Trophoblast cell (in vitro differentiated cells and primary cell): ENCODE results near the gene MTIF3.

Experiments used
- DNase-seq, 2 donors: peaks; one replicate each; pipeline ENCODE4 v3.0.0-alpha.2; 2016
- H2AFZ ChIP-seq: 2 replicates; pipeline ENCODE4 v1.6.1; 2013; ENCODE audit warnings: low read length, moderate library complexity, mild to moderate bottlenecking; ENCODE audit not compliant: insufficient read depth, poor library complexity
- H2AK5ac ChIP-seq: 2 replicates; pipeline ENCODE4 v1.6.1; 2013; ENCODE audit warnings: mild to moderate bottlenecking, low read length
- H2BK120ac ChIP-seq: 2 replicates; pipeline ENCODE4 v1.6.1; 2013; ENCODE audit warnings: low read length, mild to moderate bottlenecking, moderate library complexity; ENCODE audit not compliant: insufficient read depth, poor library complexity
- H2BK12ac ChIP-seq: 2 replicates; pipeline ENCODE4 v1.6.1; 2013; ENCODE audit warnings: mild to moderate bottlenecking, low read length, moderate library complexity
- H2BK5ac ChIP-seq: 2 replicates; pipeline ENCODE4 v1.6.1; 2013; ENCODE audit warnings: low read length, low read depth, moderate library complexity, mild to moderate bottlenecking; ENCODE audit not compliant: poor library complexity
- H3K14ac ChIP-seq: 2 replicates; pipeline ENCODE4 v1.6.1; 2013; ENCODE audit warnings: mild to moderate bottlenecking, low read length
- H3K18ac ChIP-seq: 2 replicates; pipeline ENCODE4 v1.6.1; 2013; ENCODE audit warnings: mild to moderate bottlenecking, low read length
- H3K23ac ChIP-seq: 2 replicates; pipeline ENCODE4 v1.6.1; 2013; ENCODE audit warnings: low read length
- H3K27ac ChIP-seq: 2 replicates; pipeline ENCODE4 v1.5.1; 2013; ENCODE audit warnings: low read depth, mild to moderate bottlenecking, inconsistent platforms, low read length, moderate library complexity
- H3K27me3 ChIP-seq: 2 replicates; pipeline ENCODE4 v1.6.1; 2013; ENCODE audit warnings: inconsistent platforms, mild to moderate bottlenecking, low read length, moderate library complexity; ENCODE audit not compliant: insufficient read depth
- H3K36me3 ChIP-seq, 2 experiments: 1 replicate in 1 of 2; 2 replicates in 1 of 2; pipeline ENCODE4 v1.6.1; 2013; ENCODE audit warnings: low read length in 2 of 2, mild to moderate bottlenecking in 2 of 2, moderate library complexity in 1 of 2; ENCODE audit not compliant: insufficient read depth in 2 of 2, control insufficient read depth in 1 of 2
- H3K4ac ChIP-seq: 2 replicates; pipeline ENCODE4 v1.6.1; 2013; ENCODE audit warnings: low read depth, mild to moderate bottlenecking, low read length, moderate library complexity
- H3K4me1 ChIP-seq, 2 experiments: 1 replicate in 1 of 2; 2 replicates in 1 of 2; pipeline ENCODE4 v1.6.1; 2013; ENCODE audit warnings: low read length in 2 of 2, mild to moderate bottlenecking in 2 of 2, moderate library complexity in 1 of 2; ENCODE audit not compliant: insufficient read depth in 2 of 2, control insufficient read depth in 1 of 2
- H3K4me2 ChIP-seq: 2 replicates; pipeline ENCODE4 v1.6.1; 2013; ENCODE audit warnings: inconsistent platforms, mild to moderate bottlenecking, low read length, moderate library complexity
- H3K4me3 ChIP-seq: 2 replicates; pipeline ENCODE4 v1.5.1; 2013; ENCODE audit warnings: mild to moderate bottlenecking, low read depth, low read length, inconsistent platforms
- H3K79me1 ChIP-seq: one replicate; pipeline ENCODE4 v1.6.1; 2013; ENCODE audit warnings: low read length
- H3K79me2 ChIP-seq: 2 replicates; pipeline ENCODE4 v1.6.1; 2013; ENCODE audit warnings: low read length, mild to moderate bottlenecking; ENCODE audit not compliant: control insufficient read depth, insufficient read depth, poor library complexity
- H3K9ac ChIP-seq: 2 replicates; pipeline ENCODE4 v1.6.1; 2013; ENCODE audit warnings: mild to moderate bottlenecking, low read length
- H3K9me3 ChIP-seq: 2 replicates; pipeline ENCODE4 v1.6.1; 2013; ENCODE audit warnings: low read depth, mild to moderate bottlenecking, control low read depth, inconsistent platforms, low read length; ENCODE audit not compliant: insufficient read depth
- H4K12ac ChIP-seq: 2 replicates; pipeline ENCODE4 v1.6.1; 2013; ENCODE audit warnings: low read depth, mild to moderate bottlenecking, low read length, moderate library complexity
- H4K8ac ChIP-seq: 2 replicates; pipeline ENCODE4 v1.6.1; 2013; ENCODE audit warnings: low read depth, mild to moderate bottlenecking, low read length, moderate library complexity
- H4K91ac ChIP-seq: one replicate; pipeline ENCODE4 v1.6.1; 2013; ENCODE audit warnings: low read depth, mild to moderate bottlenecking, low read length, moderate library complexity
- WGBS: extraction: QIAGEN DNeasy Blood & Tissue Kit; methylation state at CpG from one replicate; pipeline ENCODE4 v1.1.7; 2013; ENCODE audit warnings: missing lambda C conversion rate; ENCODE audit not compliant: insufficient read length, insufficient coverage; ENCODE audit errors: extremely low coverage; 5-methylcytosine and 5-hydroxymethylcytosine counted together

The MTIF3 gene

DNA sequence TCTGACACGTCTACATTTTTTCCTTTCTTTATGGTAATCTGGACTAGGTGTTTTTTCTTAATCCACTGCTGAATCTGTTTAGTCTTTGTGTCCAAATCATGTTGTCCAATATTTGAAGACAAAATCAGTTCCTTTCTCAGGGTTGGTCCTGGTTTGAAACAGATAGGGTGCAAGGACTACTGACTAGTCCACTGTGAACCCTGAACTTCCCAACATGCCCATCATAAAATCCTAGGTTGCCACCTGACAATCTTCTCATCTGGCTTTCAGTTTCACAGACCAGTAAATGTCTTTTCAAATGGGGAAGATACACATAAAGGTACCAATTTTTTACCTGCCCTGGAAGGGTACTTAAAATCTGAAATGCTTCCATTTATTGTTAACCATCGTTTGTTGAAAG is 13.2 kb downstream of the MTIF3 start:
- no peak overlapping the region for H3K4me3 ChIP-seq
- H2BK120ac ChIP-seq, result no peak overlapping the region
- H3K79me1 ChIP-seq, result no peaks in the 10 kb centered on the region
- no peaks in the 10 kb centered on the region for H3K27me3 ChIP-seq
- H3K27ac ChIP-seq, result no peak overlapping the region
- H2AK5ac ChIP-seq, result no peak overlapping the region
- H3K14ac ChIP-seq, result no peak overlapping the region
- no peak overlapping the region for H3K4ac ChIP-seq
- H3K23ac ChIP-seq, result no peak overlapping the region
- H3K79me2 ChIP-seq, result no peaks in the 10 kb centered on the region
- no CpG with 5 or more reads among the region's 2 CpGs for WGBS
- H2BK5ac ChIP-seq, result no peak overlapping the region
- H3K36me3 ChIP-seq, result peaks cover 13 to 29% of the 10 kb centered on the region in 2 experiments
- H2BK12ac ChIP-seq, result no peak overlapping the region
- no peak for DNase-seq
- H2AFZ ChIP-seq, result no peak overlapping the region
- no peak overlapping the region for H3K4me2 ChIP-seq
- H3K18ac ChIP-seq, result no peak overlapping the region
- H3K9me3 ChIP-seq, result no peaks in the 10 kb centered on the region
- H3K4me1 ChIP-seq, result no peaks in the 10 kb centered on the region
- H3K9ac ChIP-seq, result no peak overlapping the region
- no peak overlapping the region for H4K91ac ChIP-seq
- H4K12ac ChIP-seq, result no peak overlapping the region
- H4K8ac ChIP-seq, result no peak overlapping the region

GRCh38 chr13:27432611-27433210 is 17.7 kb downstream of the MTIF3 start:
- Histone ChIP-seq H4K91ac (no peak overlapping the region), H3K23ac (no peak overlapping the region), H3K36me3 (peaks cover 19 to 42% of the 10 kb centered on the region in 2 experiments), H3K4ac (no peak overlapping the region), H3K9ac (no peak overlapping the region), H2AFZ (no peak overlapping the region), H3K79me2 (no peaks in the 10 kb centered on the region), H2AK5ac (no peak overlapping the region), H3K79me1 (no peaks in the 10 kb centered on the region), H3K14ac (no peak overlapping the region), H4K12ac (no peak overlapping the region), H3K18ac (no peak overlapping the region), H3K27me3 (no peaks in the 10 kb centered on the region), H4K8ac (no peak overlapping the region), H3K27ac (no peak overlapping the region), H3K4me3 (no peak overlapping the region), H2BK12ac (no peak overlapping the region), H2BK120ac (no peak overlapping the region), H3K9me3 (peaks cover 1% of the 10 kb centered on the region), H2BK5ac (no peak overlapping the region), H3K4me2 (no peak overlapping the region), H3K4me1 (no peaks in the 10 kb centered on the region)
- DNase-seq, result no peak
- WGBS, result no CpG with 5 or more reads among the region's 12 CpGs

DNA sequence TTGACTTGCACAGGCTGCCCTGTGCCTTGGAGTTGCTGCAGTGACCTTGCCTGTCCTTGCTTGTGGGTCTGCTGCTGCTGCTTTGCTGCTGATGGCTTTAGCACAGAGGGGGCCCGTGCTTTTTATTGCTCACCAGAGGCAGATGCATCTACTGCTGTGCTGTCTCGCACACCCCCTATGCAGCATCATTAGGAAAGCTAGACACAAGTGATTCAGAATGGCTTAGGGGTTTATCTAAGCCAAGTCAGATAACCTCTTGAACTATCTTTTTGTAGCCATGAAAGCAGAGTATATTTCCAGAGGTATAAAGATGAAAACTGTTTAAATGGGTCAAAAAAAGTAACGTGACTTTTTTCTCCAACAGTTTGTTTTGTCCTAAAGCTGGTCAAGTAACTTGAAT is 18.2 kb downstream of the MTIF3 start:
- Histone ChIP-seq H2BK120ac (no peak overlapping the region), H4K8ac (no peak overlapping the region), H3K79me1 (no peaks in the 10 kb centered on the region), H2BK12ac (no peak overlapping the region), H3K27ac (no peak overlapping the region), H3K27me3 (no peaks in the 10 kb centered on the region), H3K23ac (no peak overlapping the region), H3K79me2 (no peaks in the 10 kb centered on the region), H3K4me2 (no peak overlapping the region), H3K4me3 (no peak overlapping the region), H4K91ac (no peak overlapping the region), H2AFZ (no peak overlapping the region), H3K18ac (no peak overlapping the region), H3K4me1 (no peaks in the 10 kb centered on the region), H3K9me3 (peaks cover 1% of the 10 kb centered on the region), H3K9ac (no peak overlapping the region), H2BK5ac (no peak overlapping the region), H4K12ac (no peak overlapping the region), H3K4ac (no peak overlapping the region), H2AK5ac (no peak overlapping the region), H3K36me3 (peaks cover 20 to 42% of the 10 kb centered on the region in 2 experiments), H3K14ac (no peak overlapping the region)
- no CpG with 5 or more reads among the region's 3 CpGs for WGBS
- no peak for DNase-seq

DNA sequence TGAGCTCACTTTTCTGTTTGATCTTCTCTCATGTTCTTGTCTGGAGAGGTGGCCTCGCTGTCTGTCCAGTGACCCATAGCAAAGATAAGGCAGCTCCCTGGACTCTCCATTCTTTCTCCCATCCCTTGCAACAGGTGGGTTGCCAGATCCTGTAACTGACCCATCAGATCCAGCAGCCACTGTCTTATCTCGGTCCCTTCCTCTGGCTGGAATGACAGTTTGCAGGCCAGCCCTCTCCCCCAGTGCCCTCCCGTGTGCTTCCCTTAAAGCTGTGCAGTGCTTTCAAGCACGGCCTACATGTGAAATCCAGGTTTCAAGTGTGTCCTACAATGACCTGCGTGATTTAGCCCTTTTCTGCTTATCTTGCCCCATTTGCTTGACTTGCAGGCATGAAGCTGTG is 22.2 kb downstream of the MTIF3 start:
- Histone ChIP-seq H4K8ac (no peak overlapping the region), H3K4me3 (no peak overlapping the region), H2BK5ac (no peak overlapping the region), H4K91ac (no peak overlapping the region), H3K4ac (no peak overlapping the region), H2BK12ac (no peak overlapping the region), H3K79me2 (peaks cover 4% of the 10 kb centered on the region), H3K9me3 (peaks cover 1% of the 10 kb centered on the region), H4K12ac (no peak overlapping the region), H3K4me2 (no peak overlapping the region), H3K36me3 (peaks cover 12 to 27% of the 10 kb centered on the region in 2 experiments), H3K9ac (no peak overlapping the region), H3K23ac (no peak overlapping the region), H3K4me1 (peaks cover 9 to 15% of the 10 kb centered on the region in 2 experiments), H3K14ac (no peak overlapping the region), H3K27me3 (no peaks in the 10 kb centered on the region), H2BK120ac (no peak overlapping the region), H2AK5ac (no peak overlapping the region), H2AFZ (no peak overlapping the region), H3K18ac (no peak overlapping the region), H3K27ac (no peak overlapping the region), H3K79me1 (peaks cover 6% of the 10 kb centered on the region)
- no peak for DNase-seq
- no CpG with 5 or more reads among the region's 5 CpGs for WGBS
